Endothelial cell of umbilical vein (primary cell): ENCODE results near the gene LMF1.

Experiments
- EZH2 ChIP-seq: IDR thresholded peaks from 2 replicates; pipeline ENCODE4 v1.6.1; 2012; ENCODE audit warnings: borderline replicate concordance, low read depth, mild to moderate bottlenecking, moderate library complexity, low read length, inconsistent platforms; ENCODE audit not compliant: severe bottlenecking
- JUN ChIP-seq: IDR thresholded peaks from 2 replicates; pipeline ENCODE4 v1.6.1; 2011; ENCODE audit warnings: borderline replicate concordance, low read depth; ENCODE audit not compliant: insufficient read length, insufficient read depth
- TF ChIP-seq, protein P1 (sequence below), 2 donors: IDR thresholded peaks; 1 replicate in 1 of 2; 2 replicates in 1 of 2; pipeline ENCODE4 v1.5.1; 2011; ENCODE audit warnings: low read length in 2 of 2, mild to moderate bottlenecking in 2 of 2, moderate library complexity in 2 of 2, control low read depth in 1 of 2, inconsistent platforms in 1 of 2, low read depth in 1 of 2; ENCODE audit not compliant: insufficient read depth in 1 of 2; ENCODE audit errors: extremely low read depth in 1 of 2

DNA sequence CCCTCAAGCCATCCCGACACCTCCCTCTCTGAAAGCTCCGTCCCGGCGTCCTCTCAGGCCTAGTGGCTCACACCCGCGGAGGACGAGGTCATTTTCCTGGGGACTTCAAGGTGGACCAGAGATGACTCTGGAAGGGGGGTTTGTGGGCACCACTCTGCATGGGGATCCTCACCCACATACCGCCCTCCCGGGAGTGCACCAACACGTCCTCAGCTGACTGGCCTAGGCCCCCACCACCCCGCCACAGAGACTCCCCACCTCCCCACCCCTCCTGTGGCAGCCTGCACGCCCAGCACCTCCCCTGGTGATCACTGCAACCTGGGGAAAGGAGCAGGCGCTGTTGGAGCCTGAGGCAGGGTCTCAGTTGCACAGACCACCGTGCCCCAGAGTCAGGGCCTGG lies 8.4 kb upstream of the LMF1 start:
- TF ChIP-seq, protein P1, sequence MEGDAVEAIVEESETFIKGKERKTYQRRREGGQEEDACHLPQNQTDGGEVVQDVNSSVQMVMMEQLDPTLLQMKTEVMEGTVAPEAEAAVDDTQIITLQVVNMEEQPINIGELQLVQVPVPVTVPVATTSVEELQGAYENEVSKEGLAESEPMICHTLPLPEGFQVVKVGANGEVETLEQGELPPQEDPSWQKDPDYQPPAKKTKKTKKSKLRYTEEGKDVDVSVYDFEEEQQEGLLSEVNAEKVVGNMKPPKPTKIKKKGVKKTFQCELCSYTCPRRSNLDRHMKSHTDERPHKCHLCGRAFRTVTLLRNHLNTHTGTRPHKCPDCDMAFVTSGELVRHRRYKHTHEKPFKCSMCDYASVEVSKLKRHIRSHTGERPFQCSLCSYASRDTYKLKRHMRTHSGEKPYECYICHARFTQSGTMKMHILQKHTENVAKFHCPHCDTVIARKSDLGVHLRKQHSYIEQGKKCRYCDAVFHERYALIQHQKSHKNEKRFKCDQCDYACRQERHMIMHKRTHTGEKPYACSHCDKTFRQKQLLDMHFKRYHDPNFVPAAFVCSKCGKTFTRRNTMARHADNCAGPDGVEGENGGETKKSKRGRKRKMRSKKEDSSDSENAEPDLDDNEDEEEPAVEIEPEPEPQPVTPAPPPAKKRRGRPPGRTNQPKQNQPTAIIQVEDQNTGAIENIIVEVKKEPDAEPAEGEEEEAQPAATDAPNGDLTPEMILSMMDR (IDR thresholded peaks at IDR 0.05; ENCODE audit: extremely low read depth in 1 of 2, insufficient read depth in 1 of 2, low read depth in 1 of 2, low read length in 2 of 2): no peak
- TF ChIP-seq JUN (no peak), EZH2 (no peak)
